Cardiac muscle cell (in vitro differentiated cells and primary cell): Measurements from ENCODE around the gene UBE2S. TPM values are rescaled to one million over a fixed set of nuclear protein-coding genes. Genes with fewer than 3 reads are reported as not detected.

ENCODE experiments used
- DNase-seq, 2 donors: peaks; one replicate each; pipeline versions ENCODE4 v3.0.0 to v3.0.0-alpha.2; 2010 to 2017; ENCODE audit warnings: low read depth in 1 of 2, low spot score in 1 of 2
- H3K27ac ChIP-seq: fragments of 200-600 bp; sonication (generic); 2 replicates; pipeline ENCODE4 v1.5.1; 2016
- H3K27me3 ChIP-seq: fragments of 200-600 bp; sonication (generic); 2 replicates; pipeline ENCODE4 v1.6.0; 2016; ENCODE audit warnings: control low read depth
- H3K36me3 ChIP-seq: fragments of 200-600 bp; sonication (generic); 2 replicates; pipeline ENCODE4 v1.5.1; 2016; ENCODE audit warnings: control low read depth
- H3K4me1 ChIP-seq: fragments of 200-600 bp; sonication (generic); 2 replicates; pipeline ENCODE4 v1.8.1; 2017; ENCODE audit warnings: low read depth, mild to moderate bottlenecking, mixed run types
- H3K4me3 ChIP-seq: fragments of 200-600 bp; sonication (generic); 2 replicates; pipeline ENCODE4 v1.5.1; 2016; ENCODE audit warnings: mild to moderate bottlenecking
- H3K9me3 ChIP-seq: fragments of 200-600 bp; sonication (generic); 2 replicates; pipeline ENCODE4 v1.5.1; 2017; ENCODE audit warnings: low read depth, mild to moderate bottlenecking, control low read depth
- CTCF ChIP-seq: IDR thresholded peaks from 2 replicates; pipeline ENCODE4 v1.5.1; 2012; ENCODE audit warnings: low read depth, mild to moderate bottlenecking, low read length
- polyA plus RNA-seq: library from polyadenylated mRNA; unstranded; fragments of >200 nt; fragmentation: Nextera tagmentation; extraction: Ambion mirVana; gene quantifications from 2 replicates; pipeline ENCODE4 v1.2.1, GENCODE V29; 2016
- total RNA-seq: library from RNA; depleted of rRNA; stranded (reverse); fragments of >200 nt; gene quantifications from 2 replicates; pipeline ENCODE4 v1.2.3, GENCODE V29; 2016

Gene UBE2S
- total and polyA plus RNA-seq, 2 experiments from 2014 or later: 164 to 244 TPM

- Histone ChIP-seq H3K36me3 (no peaks in the 10 kb centered on the region), H3K27ac (no peak overlapping the region), H3K27me3 (peaks cover 50% of the 10 kb centered on the region), H3K4me1 (peaks cover 4% of the 10 kb centered on the region), H3K9me3 (no peaks in the 10 kb centered on the region), H3K4me3 (peak overlapping the region; percentile 19)
- peak; percentile 48 to 53 for DNase-seq
- no peak for TF ChIP-seq CTCF
Observed at GRCh38 chr19:55369653-55370304, 37.8 kb downstream of the UBE2S start.

- Histone ChIP-seq H3K27ac (no peak overlapping the region), H3K36me3 (no peaks in the 10 kb centered on the region), H3K4me1 (peaks cover 4% of the 10 kb centered on the region), H3K27me3 (peaks cover 50% of the 10 kb centered on the region), H3K4me3 (peak overlapping the region; percentile 11), H3K9me3 (no peaks in the 10 kb centered on the region)
- peak in 1 of 2 donors; percentile 65 for DNase-seq
- no peak for TF ChIP-seq CTCF
Observed at GRCh38 chr19:55368701-55369563, 38.7 kb downstream of the UBE2S start.

GRCh38 chr19:55368106-55368505, 39.5 kb downstream of the UBE2S start:
- Histone ChIP-seq H3K9me3 (no peaks in the 10 kb centered on the region), H3K4me1 (peaks cover 4% of the 10 kb centered on the region), H3K27ac (no peak overlapping the region), H3K36me3 (no peaks in the 10 kb centered on the region), H3K4me3 (no peak overlapping the region), H3K27me3 (peaks cover 50% of the 10 kb centered on the region)
- TF ChIP-seq CTCF: no peak
- DNase-seq: no peak

GRCh38 chr19:55366790-55367189, 40.8 kb downstream of the UBE2S start:
- H3K36me3 ChIP-seq: no peaks in the 10 kb centered on the region
- H3K27ac ChIP-seq: no peak overlapping the region
- no peak for TF ChIP-seq CTCF
- no peaks in the 10 kb centered on the region for H3K9me3 ChIP-seq
- H3K4me1 ChIP-seq: peaks cover 4% of the 10 kb centered on the region
- H3K4me3 ChIP-seq: no peak overlapping the region
- peaks cover 41% of the 10 kb centered on the region for H3K27me3 ChIP-seq
- DNase-seq: no peak

- Histone ChIP-seq H3K4me1 (peaks cover 4% of the 10 kb centered on the region), H3K36me3 (no peaks in the 10 kb centered on the region), H3K27ac (no peak overlapping the region), H3K4me3 (no peak overlapping the region), H3K9me3 (no peaks in the 10 kb centered on the region), H3K27me3 (peaks cover 33% of the 10 kb centered on the region)
- no peak for DNase-seq
- TF ChIP-seq CTCF: no peak
Observed at GRCh38 chr19:55365964-55366363, 41.6 kb downstream of the UBE2S start.
